Measurements from ENCODE around the gene RASD1.

Gene RASD1

DNA sequence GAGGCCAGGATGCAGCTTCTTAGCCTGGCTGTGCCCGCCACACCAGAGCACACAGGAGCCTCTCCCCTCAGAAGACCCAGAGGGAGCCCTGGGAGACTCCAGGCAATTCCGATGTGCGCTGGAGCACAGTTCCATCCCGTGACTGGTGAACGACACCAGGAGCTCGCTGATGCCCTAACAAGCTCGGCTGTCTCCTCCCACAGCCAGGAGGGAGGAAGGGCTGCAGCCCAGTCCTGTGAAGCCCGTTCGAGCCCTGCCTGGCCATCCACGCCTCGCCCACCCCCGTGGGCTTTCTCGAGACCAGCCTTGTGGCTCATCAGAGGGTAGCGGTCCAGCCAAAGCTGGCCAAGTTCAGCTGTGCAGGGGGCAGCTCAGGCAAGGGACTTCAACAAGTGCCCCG lies 21.8 kb upstream of the RASD1 start:
- no peak for DNase-seq (ENCODE audit: low spot score)
- TF ChIP-seq, protein P1, sequence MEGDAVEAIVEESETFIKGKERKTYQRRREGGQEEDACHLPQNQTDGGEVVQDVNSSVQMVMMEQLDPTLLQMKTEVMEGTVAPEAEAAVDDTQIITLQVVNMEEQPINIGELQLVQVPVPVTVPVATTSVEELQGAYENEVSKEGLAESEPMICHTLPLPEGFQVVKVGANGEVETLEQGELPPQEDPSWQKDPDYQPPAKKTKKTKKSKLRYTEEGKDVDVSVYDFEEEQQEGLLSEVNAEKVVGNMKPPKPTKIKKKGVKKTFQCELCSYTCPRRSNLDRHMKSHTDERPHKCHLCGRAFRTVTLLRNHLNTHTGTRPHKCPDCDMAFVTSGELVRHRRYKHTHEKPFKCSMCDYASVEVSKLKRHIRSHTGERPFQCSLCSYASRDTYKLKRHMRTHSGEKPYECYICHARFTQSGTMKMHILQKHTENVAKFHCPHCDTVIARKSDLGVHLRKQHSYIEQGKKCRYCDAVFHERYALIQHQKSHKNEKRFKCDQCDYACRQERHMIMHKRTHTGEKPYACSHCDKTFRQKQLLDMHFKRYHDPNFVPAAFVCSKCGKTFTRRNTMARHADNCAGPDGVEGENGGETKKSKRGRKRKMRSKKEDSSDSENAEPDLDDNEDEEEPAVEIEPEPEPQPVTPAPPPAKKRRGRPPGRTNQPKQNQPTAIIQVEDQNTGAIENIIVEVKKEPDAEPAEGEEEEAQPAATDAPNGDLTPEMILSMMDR (IDR thresholded peaks at IDR 0.05; ENCODE audit: extremely low read depth, missing control alignments), result no peak

DNA sequence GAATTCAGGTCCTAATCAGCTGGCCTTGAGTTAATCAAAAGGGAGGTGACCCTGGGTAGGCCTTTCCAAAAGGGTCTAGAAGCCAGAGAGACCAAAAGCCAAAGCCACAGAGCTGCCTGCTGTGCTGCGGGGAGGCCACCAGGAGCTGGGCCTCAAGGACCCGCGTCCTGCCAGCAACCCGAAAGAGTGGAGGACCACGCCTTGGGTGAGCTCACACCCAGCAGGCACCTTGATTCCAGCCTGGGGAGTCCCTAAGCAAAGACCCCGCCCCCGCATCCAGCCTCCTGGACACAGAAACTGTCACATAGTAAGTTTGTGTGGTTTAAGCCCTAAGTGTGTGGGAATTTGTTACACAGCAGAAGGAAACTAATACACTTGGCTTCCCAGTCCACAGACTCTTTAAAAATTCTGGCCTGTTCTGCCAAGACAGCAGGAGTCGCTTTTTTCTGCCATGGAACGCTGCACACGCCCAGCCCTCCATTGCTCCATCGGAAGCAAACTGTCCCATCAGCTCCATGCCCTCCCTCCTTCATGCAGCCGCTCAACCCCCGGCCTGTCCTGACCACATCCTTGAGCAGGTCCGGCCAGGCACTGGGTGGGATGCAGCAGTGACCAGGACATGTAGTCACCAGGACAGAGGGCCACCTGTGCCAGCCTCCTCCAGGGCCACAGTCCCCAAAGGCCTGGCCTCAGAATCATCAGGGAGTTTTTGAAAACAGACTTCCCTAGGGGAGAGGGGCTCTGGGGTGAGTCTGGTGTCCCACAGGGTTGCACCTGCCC lies 20.9 kb upstream of the RASD1 start:
- TF ChIP-seq, protein P1 (IDR thresholded peaks at IDR 0.05; ENCODE audit: extremely low read depth, missing control alignments), result no peak
- DNase-seq (ENCODE audit: low spot score), result no peak

DNA sequence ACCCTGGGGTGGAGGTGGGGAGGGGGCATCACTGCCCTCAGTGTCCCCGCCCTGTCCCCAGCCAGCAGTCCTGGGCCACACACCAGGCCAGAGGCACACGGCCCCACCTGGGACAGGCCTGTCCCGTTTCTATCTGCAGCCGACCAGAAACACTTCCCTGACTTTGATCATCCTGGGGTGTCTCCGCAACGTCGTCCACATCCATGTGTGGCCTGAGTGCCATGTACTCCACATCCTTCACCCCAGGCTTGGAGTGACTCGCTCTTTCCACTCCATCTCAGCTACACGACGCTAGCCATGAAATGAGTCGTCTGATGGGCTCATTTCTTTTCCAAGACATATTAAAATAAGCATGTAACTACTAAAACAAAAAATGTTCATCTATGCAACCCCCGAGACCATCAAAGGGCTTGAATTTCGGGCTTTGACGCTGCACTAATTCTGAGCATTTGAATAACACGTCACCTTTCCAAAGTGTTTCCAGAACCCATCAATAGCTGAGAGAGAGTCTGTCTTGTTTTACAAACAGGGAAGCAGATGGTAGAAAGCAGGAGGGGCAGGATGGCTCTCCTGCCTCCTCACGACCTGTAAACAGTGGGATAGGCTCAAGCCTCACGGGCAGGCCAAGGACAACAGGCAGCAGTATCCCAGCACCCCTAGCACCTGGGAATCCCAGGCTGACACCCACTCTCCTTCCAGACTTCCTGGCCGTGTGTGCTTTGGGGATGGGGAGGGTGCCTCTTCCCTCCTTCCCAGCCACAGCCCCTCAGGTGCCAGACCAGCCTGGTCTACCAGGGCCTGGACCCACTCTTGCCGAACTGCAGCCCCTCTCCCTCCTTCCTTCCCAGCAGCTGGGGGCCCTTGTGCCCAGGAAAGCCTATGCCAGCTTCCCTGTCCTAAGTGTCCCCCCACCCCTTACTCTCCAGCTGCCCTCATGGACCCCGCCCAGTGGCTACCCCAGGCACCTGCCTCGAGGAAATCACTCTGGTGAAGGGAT lies 20.0 kb upstream of the RASD1 start:
- TF ChIP-seq, protein P1 (IDR thresholded peaks at IDR 0.05; ENCODE audit: extremely low read depth, missing control alignments), result no peak
- no peak for DNase-seq (ENCODE audit: low spot score)

- no peak for DNase-seq (ENCODE audit: low spot score)
These were observed 19.1 kb upstream of the RASD1 start for GRCh38 chr17:17514993-17515933.

DNA sequence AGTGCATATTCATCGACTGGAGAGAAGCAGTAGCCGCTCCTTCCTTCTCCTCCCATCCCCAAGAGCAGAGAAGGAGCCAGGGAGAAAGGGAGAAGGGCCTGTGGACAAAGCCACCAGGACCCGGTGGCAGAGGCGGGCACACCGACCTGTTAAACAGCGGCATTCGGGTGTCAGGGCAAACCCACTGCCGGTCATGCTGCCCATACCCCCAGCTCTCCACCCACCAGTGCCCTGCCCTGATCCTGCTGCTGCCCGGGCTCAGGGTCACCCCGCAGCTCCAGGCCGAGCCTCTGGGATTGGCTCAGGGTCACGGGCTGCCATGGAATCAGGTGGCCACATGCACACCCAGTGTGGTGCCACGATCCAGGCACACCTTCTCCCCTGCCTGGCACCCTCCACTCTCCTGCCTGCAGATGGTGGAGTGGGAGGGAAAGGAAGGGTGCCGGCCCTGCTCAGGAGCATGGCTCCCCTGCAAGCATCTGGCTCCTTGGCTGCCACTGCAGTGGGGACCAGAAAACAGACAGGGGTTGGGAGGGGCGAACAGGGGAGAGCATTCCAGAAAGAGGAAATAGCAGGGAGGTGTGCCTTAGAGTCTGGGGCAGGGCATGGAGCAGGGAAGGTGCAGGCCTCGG lies 18.3 kb upstream of the RASD1 start:
- DNase-seq (ENCODE audit: low spot score), result no peak
- TF ChIP-seq, protein P1 (IDR thresholded peaks at IDR 0.05; ENCODE audit: extremely low read depth, missing control alignments), result no peak

More at GRCh38 chr17:17514993-17515933, 19.1 kb upstream of the RASD1 start:
- TF ChIP-seq, protein P1 (IDR thresholded peaks at IDR 0.05; ENCODE audit: extremely low read depth, missing control alignments), result no peak

GRCh38 chr17:17513626-17514025 lies 17.4 kb upstream of the RASD1 start:
- DNase-seq (ENCODE audit: low spot score), result no peak
- TF ChIP-seq, protein P1 (IDR thresholded peaks at IDR 0.05; ENCODE audit: extremely low read depth, missing control alignments), result no peak
